ENCODE measurements around the gene RNASE8. TPM values are rescaled to one million over a fixed set of nuclear protein-coding genes. Genes with fewer than 3 reads are reported as not detected.

RNASE8 gene
- total RNA-seq, 1 experiment from 2014 or later = not detected

- POLR2A ChIA-PET = no interaction called here
- H3K27ac Mint-ChIP-seq (ENCODE audit: unreplicated experiment) = no peak overlapping the region
These were observed 2.9 kb upstream of the RNASE8 start for GRCh38 chr14:21054768-21055145.

GRCh38 chr14:21055432-21056117, 2.0 kb upstream of the RNASE8 start:
- H3K36me3 Mint-ChIP-seq (ENCODE audit: insufficient read depth, unreplicated experiment) = no peaks in the 10 kb centered on the region
- no peaks in the 10 kb centered on the region for H3K9me3 Mint-ChIP-seq (ENCODE audit: unreplicated experiment)
- peaks cover 12% of the 10 kb centered on the region for H3K4me1 Mint-ChIP-seq (ENCODE audit: low read depth, unreplicated experiment)
- TF ChIP-seq CTCF (IDR thresholded peaks at IDR 0.05; ENCODE audit: insufficient read depth in 1 of 2, low read depth in 1 of 2, low read length in 1 of 2, severe bottlenecking in 1 of 2, unreplicated experiment in 1 of 2) = no peak
- Histone ChIP-seq H3K4me1 (peaks cover 17% of the 10 kb centered on the region), H3K9me3 (no peaks in the 10 kb centered on the region), H3K36me3 (ENCODE audit: control insufficient read depth, insufficient read depth, low read length) (no peaks in the 10 kb centered on the region), H3K27me3 (replicated peaks; ENCODE audit: control insufficient read depth, insufficient read depth, low read length) (no peaks in the 10 kb centered on the region), H3K4me3 (ENCODE audit: low read depth, low read length) (no peak overlapping the region)
- CTCF ChIA-PET = interaction anchor here (1.5 kb wide), 1 partner anchor 41 kb away, joined by 4 read pairs; no protein-coding TSS in a partner anchor
- no peak overlapping the region for H3K4me3 Mint-ChIP-seq (ENCODE audit: unreplicated experiment)
- no peak for DNase-seq
- POLR2A ChIA-PET = no interaction called here
- H3K27ac Mint-ChIP-seq (ENCODE audit: unreplicated experiment) = no peak overlapping the region
- no peaks in the 10 kb centered on the region for H3K27me3 Mint-ChIP-seq (ENCODE audit: insufficient read depth, unreplicated experiment)
- intact Hi-C loops (cut with micrococcal nuclease; ENCODE audit: unreplicated experiment) = loop anchor here (5.0 kb wide), 1 partner anchor 38 kb away; no protein-coding TSS in a partner anchor
- BruUV-seq (replicated peaks) = no TSS peak

More at GRCh38 chr14:21054768-21055145, 2.9 kb upstream of the RNASE8 start:
- no peak overlapping the region for H3K4me3 ChIP-seq (ENCODE audit: low read depth, low read length)
- Mint-ChIP-seq H3K27me3 (ENCODE audit: insufficient read depth, unreplicated experiment) (no peaks in the 10 kb centered on the region), H3K4me3 (ENCODE audit: unreplicated experiment) (no peak overlapping the region), H3K9me3 (ENCODE audit: unreplicated experiment) (no peaks in the 10 kb centered on the region), H3K4me1 (ENCODE audit: low read depth, unreplicated experiment) (peaks cover 8% of the 10 kb centered on the region), H3K36me3 (ENCODE audit: insufficient read depth, unreplicated experiment) (no peaks in the 10 kb centered on the region)
- no TSS peak for BruUV-seq (replicated peaks)
- no peaks in the 10 kb centered on the region for H3K9me3 ChIP-seq
- TF ChIP-seq CTCF (IDR thresholded peaks at IDR 0.05; ENCODE audit: insufficient read depth in 1 of 2, low read depth in 1 of 2, low read length in 1 of 2, severe bottlenecking in 1 of 2, unreplicated experiment in 1 of 2) = no peak
- CTCF ChIA-PET = interaction anchor here (1.7 kb wide), 2 partner anchors 17 to 40 kb away, joined by 4 read pairs; no protein-coding TSS in a partner anchor
- no peak for DNase-seq
- intact Hi-C loops (cut with micrococcal nuclease; ENCODE audit: unreplicated experiment) = loop anchor here (5.0 kb wide), 1 partner anchor 37 kb away; no protein-coding TSS in a partner anchor
- H3K4me1 ChIP-seq = peaks cover 17% of the 10 kb centered on the region
- no peaks in the 10 kb centered on the region for H3K27me3 ChIP-seq (replicated peaks; ENCODE audit: control insufficient read depth, insufficient read depth, low read length)
- no peaks in the 10 kb centered on the region for H3K36me3 ChIP-seq (ENCODE audit: control insufficient read depth, insufficient read depth, low read length)

GRCh38 chr14:21056520-21057163, 980 bp upstream of the RNASE8 start:
- peaks cover 17% of the 10 kb centered on the region for H3K4me1 ChIP-seq
- no peak overlapping the region for H3K27ac Mint-ChIP-seq (ENCODE audit: unreplicated experiment)
- no peak overlapping the region for H3K4me3 ChIP-seq (ENCODE audit: low read depth, low read length)
- H3K4me1 Mint-ChIP-seq (ENCODE audit: low read depth, unreplicated experiment) = peaks cover 15% of the 10 kb centered on the region
- no peak for TF ChIP-seq CTCF (IDR thresholded peaks at IDR 0.05; ENCODE audit: insufficient read depth in 1 of 2, low read depth in 1 of 2, low read length in 1 of 2, severe bottlenecking in 1 of 2, unreplicated experiment in 1 of 2)
- no peaks in the 10 kb centered on the region for H3K9me3 Mint-ChIP-seq (ENCODE audit: unreplicated experiment)
- no peaks in the 10 kb centered on the region for H3K36me3 Mint-ChIP-seq (ENCODE audit: insufficient read depth, unreplicated experiment)
- ChIA-PET POLR2A (no interaction called here), CTCF (interaction anchor here (1.5 kb wide), 1 partner anchor 42 kb away, joined by 4 read pairs; no protein-coding TSS in a partner anchor)
- H3K36me3 ChIP-seq (ENCODE audit: control insufficient read depth, insufficient read depth, low read length) = no peaks in the 10 kb centered on the region
- no peaks in the 10 kb centered on the region for H3K27me3 Mint-ChIP-seq (ENCODE audit: insufficient read depth, unreplicated experiment)
- no TSS peak for BruUV-seq (replicated peaks)
- intact Hi-C loops (cut with micrococcal nuclease; ENCODE audit: unreplicated experiment) = loop anchor here (5.0 kb wide), 1 partner anchor 39 kb away; no protein-coding TSS in a partner anchor
- no peaks in the 10 kb centered on the region for H3K27me3 ChIP-seq (replicated peaks; ENCODE audit: control insufficient read depth, insufficient read depth, low read length)
- H3K4me3 Mint-ChIP-seq (ENCODE audit: unreplicated experiment) = no peak overlapping the region
- DNase-seq = no peak
- H3K9me3 ChIP-seq = no peaks in the 10 kb centered on the region

All from Caco-2 (cell line).